HCT116 (cell line): Measurements from ENCODE around the gene RTN4RL1. TPM values are rescaled to one million over a fixed set of nuclear protein-coding genes. Genes with fewer than 3 reads are reported as not detected.

Experiments
- ATAC-seq: fragments of 200-7000 bp; cut with Tn5 transposase; 2 replicates; pipeline ENCODE4 v1.9.1; 2020; ENCODE audit warnings: mild to moderate bottlenecking, moderate library complexity
- BruUV-seq: library from RNA; stranded (reverse); fragments of 400-500 nt; replicated peaks from 2 replicates; lab custom pipeline; 2021; lab: Mats Ljungman, UMichigan
- CTCF ChIA-PET: fragments of 300-600 bp; sonication (Branson Sonifier 250); formaldehyde crosslinking; loops from one replicate; lab custom pipeline; 2021; ENCODE audit warnings: antibody characterized with exemption; lab: Charles Lee
- POLR2A ChIA-PET: fragments of 300-600, 350-600 bp; sonication (Branson Sonifier 250); formaldehyde crosslinking; loops from one replicate; lab custom pipeline; 2021; ENCODE audit warnings: antibody characterized with exemption; lab: Charles Lee
- RAD21 ChIA-PET, 2 experiments: fragments of 300-600 bp; sonication (Branson Sonifier 250); formaldehyde crosslinking; loops; one replicate each; lab custom pipeline; 2023; ENCODE audit warnings: low total read pairs in 2 of 2; ENCODE audit not compliant: uncharacterized antibody in 2 of 2, unreplicated experiment in 2 of 2, low non-redundant PET in 1 of 2; lab: Charles Lee
- DNase-seq: peaks from one replicate; pipeline ENCODE4 v3.0.0-alpha.2; 2010; ENCODE audit warnings: low read depth, low spot score
- H2AFZ ChIP-seq: fragments of 200-600 bp; shearing (Covaris generic), sonication (generic); 2 replicates; pipeline ENCODE4 v1.6.1; 2017; ENCODE audit warnings: low read depth, mixed run types, mixed read lengths, antibody characterized with exemption, low read length; ENCODE audit not compliant: poor library complexity, severe bottlenecking
- H3K27ac ChIP-seq: 2 replicates; pipeline ENCODE4 v1.5.1; 2012; ENCODE audit warnings: low read depth, low read length
- H3K27me3 ChIP-seq: fragments of 200-600 bp; sonication (generic); 2 replicates; pipeline ENCODE4 v1.6.1; 2016; ENCODE audit warnings: mixed run types, low read length, mixed read lengths; ENCODE audit not compliant: insufficient read depth
- H3K36me3 ChIP-seq, 2 experiments: fragments of 200-500 bp in 1 of 2; fragments of 200-600 bp in 1 of 2; sonication (Bioruptor generic) in 1 of 2; sonication (generic) in 1 of 2; 2 replicates each; pipeline versions ENCODE4 v1.5.1 to v1.6.1; 2014 to 2016; ENCODE audit warnings: low read length in 2 of 2, inconsistent platforms in 1 of 2, mixed read lengths in 1 of 2, mixed run types in 1 of 2; ENCODE audit not compliant: insufficient read depth in 2 of 2, control insufficient read depth in 1 of 2
- H3K4me1 ChIP-seq, 2 experiments: fragments of 200-600 bp in 1 of 2; sonication (generic) in 1 of 2; 2 replicates each; pipeline versions ENCODE4 v1.5.1 to v1.6.1; 2012 to 2017; ENCODE audit warnings: low read length in 2 of 2, inconsistent platforms in 1 of 2, mild to moderate bottlenecking in 1 of 2, mixed read lengths in 1 of 2, mixed run types in 1 of 2, moderate library complexity in 1 of 2; ENCODE audit not compliant: insufficient read depth in 2 of 2, control insufficient read depth in 1 of 2
- H3K4me2 ChIP-seq: fragments of 200-600 bp; sonication (generic); 2 replicates; pipeline ENCODE4 v1.6.1; 2017; ENCODE audit warnings: mixed run types, low read length, mixed read lengths
- H3K4me3 ChIP-seq, 2 experiments: fragments of 200-600 bp in 1 of 2; sonication (generic) in 1 of 2; replicated peaks in 1 of 2; 2 replicates each; pipeline ENCODE4 v1.5.1; 2011 to 2016; ENCODE audit warnings: low read length in 2 of 2, control low read depth in 1 of 2, low read depth in 1 of 2, mild to moderate bottlenecking in 1 of 2, mixed read lengths in 1 of 2, mixed run types in 1 of 2
- H3K79me2 ChIP-seq: fragments of 200-600 bp; sonication (generic); 2 replicates; pipeline ENCODE4 v1.6.1; 2017; ENCODE audit warnings: mild to moderate bottlenecking, mixed run types, low read length, moderate library complexity, mixed read lengths; ENCODE audit not compliant: insufficient read depth
- H3K9ac ChIP-seq: fragments of 200-600 bp; sonication (generic); 2 replicates; pipeline ENCODE4 v1.6.1; 2016; ENCODE audit warnings: low read length, mixed read lengths
- H3K9me2 ChIP-seq: fragments of 200-600 bp; sonication (generic), shearing (Covaris generic); 2 replicates; pipeline ENCODE4 v1.6.1; 2017; ENCODE audit warnings: mixed run types, mild to moderate bottlenecking, moderate library complexity; ENCODE audit not compliant: insufficient read depth
- H3K9me3 ChIP-seq, 2 experiments: fragments of 200-500 bp in 1 of 2; fragments of 200-600 bp in 1 of 2; sonication (Bioruptor generic) in 1 of 2; sonication (generic) in 1 of 2; 2 replicates each; pipeline ENCODE4 v1.6.1; 2014 to 2017; ENCODE audit warnings: low read length in 2 of 2, mixed read lengths in 2 of 2, inconsistent platforms in 1 of 2, low read depth in 1 of 2, mild to moderate bottlenecking in 1 of 2, mixed run types in 1 of 2, moderate library complexity in 1 of 2; ENCODE audit not compliant: control insufficient read depth in 1 of 2, insufficient read depth in 1 of 2
- H4K20me1 ChIP-seq: fragments of 200-600 bp; sonication (generic), shearing (Covaris generic); 2 replicates; pipeline ENCODE4 v1.6.1; 2017; ENCODE audit warnings: mixed run types, mild to moderate bottlenecking, moderate library complexity; ENCODE audit not compliant: insufficient read depth
- ATF3 ChIP-seq: IDR thresholded peaks from 2 replicates; pipeline ENCODE4 v1.6.1; 2012
- CBX3 ChIP-seq: IDR thresholded peaks from 2 replicates; pipeline ENCODE4 v1.6.1; 2012; ENCODE audit warnings: low read depth
- CEBPB ChIP-seq: IDR thresholded peaks from 2 replicates; pipeline ENCODE4 v1.6.1; 2012; ENCODE audit warnings: low read depth
- EGR1 ChIP-seq: IDR thresholded peaks from 2 replicates; pipeline ENCODE4 v1.6.1; 2012; ENCODE audit warnings: low read depth
- ELF1 ChIP-seq: IDR thresholded peaks from 2 replicates; pipeline ENCODE4 v1.6.1; 2012; ENCODE audit warnings: low read depth, borderline replicate concordance
- EZH2 ChIP-seq: fragments of 200-600 bp; sonication (generic); IDR thresholded peaks from 2 replicates; pipeline ENCODE4 v1.6.1; 2017; ENCODE audit warnings: antibody characterized with exemption, mixed run types
- EZH2phosphoT487 ChIP-seq: fragments of 200-600 bp; IDR thresholded peaks from 2 replicates; pipeline ENCODE4 v1.6.1; 2018; ENCODE audit warnings: antibody characterized with exemption, borderline replicate concordance
- FOSL1 ChIP-seq: IDR thresholded peaks from 2 replicates; pipeline ENCODE4 v1.6.1; 2012; ENCODE audit warnings: low read depth
- POLR2AphosphoS5 ChIP-seq: IDR thresholded peaks from 2 replicates; pipeline ENCODE4 v1.6.1; 2011; ENCODE audit warnings: mild to moderate bottlenecking, low read depth, low read length, moderate library complexity
- SIN3A ChIP-seq: IDR thresholded peaks from 2 replicates; pipeline ENCODE4 v1.6.1; 2012; ENCODE audit warnings: low read depth
- SP1 ChIP-seq: IDR thresholded peaks from 2 replicates; pipeline ENCODE4 v1.6.1; 2012; ENCODE audit warnings: low read depth
- SRF ChIP-seq: IDR thresholded peaks from 2 replicates; pipeline ENCODE4 v1.6.1; 2012; ENCODE audit warnings: low read depth
- TCF7L2 ChIP-seq: IDR thresholded peaks from 2 replicates; pipeline ENCODE4 v1.7.0; 2011; ENCODE audit warnings: borderline replicate concordance, inconsistent platforms; ENCODE audit not compliant: insufficient read depth, insufficient read length; ENCODE audit errors: extremely low read depth
- YY1 ChIP-seq: IDR thresholded peaks from 2 replicates; pipeline ENCODE4 v1.6.1; 2011; ENCODE audit warnings: low read length, low read depth, moderate library complexity, mild to moderate bottlenecking; ENCODE audit not compliant: insufficient replicate concordance; ENCODE audit errors: extremely low read depth
- ZNF274 ChIP-seq: fragments of 200-500 bp; sonication (Bioruptor generic); IDR thresholded peaks from 2 replicates; pipeline ENCODE4 v1.6.1; 2014; ENCODE audit warnings: mild to moderate bottlenecking, low read depth, low read length, inconsistent platforms
- intact Hi-C: fragments of 100-400 bp; cut with micrococcal nuclease; formaldehyde crosslinking; loops from 2 replicates; pipeline ENCODE4 v1.10.0; 2022
- total RNA-seq: library from RNA; stranded (reverse); gene quantifications from one replicate; pipeline ENCODE4 v1.2.1, GENCODE V29; 2021; ENCODE audit not compliant: unreplicated experiment
- TF ChIP-seq, protein P1 (sequence below): IDR thresholded peaks from 2 replicates; pipeline ENCODE4 v1.6.1; 2011; ENCODE audit warnings: mild to moderate bottlenecking, low read length, moderate library complexity; ENCODE audit not compliant: insufficient replicate concordance; ENCODE audit errors: extremely low read depth
- TF ChIP-seq, protein P2 (sequence below): IDR thresholded peaks from 2 replicates; pipeline ENCODE4 v1.6.1; 2012; ENCODE audit warnings: low read depth

The RTN4RL1 gene
- total RNA-seq, 1 experiment from 2014 or later, result 3.7 TPM

DNA sequence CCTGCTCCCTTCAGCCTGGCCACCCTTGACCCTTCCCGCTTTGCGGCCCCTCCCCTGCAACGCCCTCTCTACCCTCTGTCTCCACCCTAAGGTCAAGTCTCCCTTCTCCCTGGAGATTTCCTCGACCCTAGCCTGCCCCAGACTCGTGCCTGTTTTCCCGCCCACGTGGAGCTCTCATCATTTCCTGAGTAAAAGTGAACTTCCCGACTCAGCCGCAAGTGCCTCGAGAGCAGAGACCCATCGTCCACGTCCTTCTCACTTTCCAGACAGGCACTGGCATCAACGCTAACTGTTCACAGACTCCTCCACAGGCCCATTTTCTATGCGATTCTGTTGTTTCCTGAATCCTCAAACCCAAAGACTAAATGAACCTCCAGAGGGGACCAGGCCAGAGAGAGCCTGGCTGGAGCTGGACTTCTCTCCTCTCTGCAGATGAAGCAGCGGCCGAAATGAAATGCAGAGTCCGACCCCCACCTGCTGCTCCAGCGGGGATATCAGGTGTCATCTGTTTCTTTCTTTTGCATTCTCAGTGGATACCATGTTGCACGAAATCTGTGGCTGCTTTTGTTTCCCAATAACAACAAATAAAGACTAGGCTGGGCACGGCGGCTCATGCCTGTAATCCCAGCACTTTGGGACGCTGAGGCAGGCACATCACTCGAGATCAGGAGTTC lies 52.5 kb downstream of the RTN4RL1 start:
- no peak for ATAC-seq
- ChIA-PET POLR2A (no interaction called here), RAD21 (no interaction called here), CTCF (no interaction called here)
- BruUV-seq, result no TSS peak
- Histone ChIP-seq H3K36me3 (no peaks in the 10 kb centered on the region), H3K4me1 (no peaks in the 10 kb centered on the region), H3K9ac (no peak overlapping the region), H3K27ac (no peak overlapping the region), H2AFZ (no peak overlapping the region), H3K9me3 (no peaks in the 10 kb centered on the region), H4K20me1 (no peaks in the 10 kb centered on the region), H3K9me2 (no peaks in the 10 kb centered on the region), H3K4me2 (no peak overlapping the region), H3K79me2 (no peaks in the 10 kb centered on the region), H3K27me3 (no peaks in the 10 kb centered on the region), H3K4me3 (no peak overlapping the region)
- DNase-seq, result no peak
- no peak for TF ChIP-seq ZNF274
- TF ChIP-seq CBX3, result no peak
- no peak for TF ChIP-seq POLR2AphosphoS5
- no peak for TF ChIP-seq YY1
- no peak for TF ChIP-seq SRF
- no peak for TF ChIP-seq EZH2phosphoT487
- TF ChIP-seq ATF3, result no peak
- TF ChIP-seq EGR1, result no peak
- no peak for TF ChIP-seq FOSL1
- TF ChIP-seq, protein P1, sequence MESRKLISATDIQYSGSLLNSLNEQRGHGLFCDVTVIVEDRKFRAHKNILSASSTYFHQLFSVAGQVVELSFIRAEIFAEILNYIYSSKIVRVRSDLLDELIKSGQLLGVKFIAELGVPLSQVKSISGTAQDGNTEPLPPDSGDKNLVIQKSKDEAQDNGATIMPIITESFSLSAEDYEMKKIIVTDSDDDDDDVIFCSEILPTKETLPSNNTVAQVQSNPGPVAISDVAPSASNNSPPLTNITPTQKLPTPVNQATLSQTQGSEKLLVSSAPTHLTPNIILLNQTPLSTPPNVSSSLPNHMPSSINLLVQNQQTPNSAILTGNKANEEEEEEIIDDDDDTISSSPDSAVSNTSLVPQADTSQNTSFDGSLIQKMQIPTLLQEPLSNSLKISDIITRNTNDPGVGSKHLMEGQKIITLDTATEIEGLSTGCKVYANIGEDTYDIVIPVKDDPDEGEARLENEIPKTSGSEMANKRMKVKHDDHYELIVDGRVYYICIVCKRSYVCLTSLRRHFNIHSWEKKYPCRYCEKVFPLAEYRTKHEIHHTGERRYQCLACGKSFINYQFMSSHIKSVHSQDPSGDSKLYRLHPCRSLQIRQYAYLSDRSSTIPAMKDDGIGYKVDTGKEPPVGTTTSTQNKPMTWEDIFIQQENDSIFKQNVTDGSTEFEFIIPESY, result no peak
- TF ChIP-seq SP1, result no peak
- no peak for TF ChIP-seq EZH2
- TF ChIP-seq, protein P2, sequence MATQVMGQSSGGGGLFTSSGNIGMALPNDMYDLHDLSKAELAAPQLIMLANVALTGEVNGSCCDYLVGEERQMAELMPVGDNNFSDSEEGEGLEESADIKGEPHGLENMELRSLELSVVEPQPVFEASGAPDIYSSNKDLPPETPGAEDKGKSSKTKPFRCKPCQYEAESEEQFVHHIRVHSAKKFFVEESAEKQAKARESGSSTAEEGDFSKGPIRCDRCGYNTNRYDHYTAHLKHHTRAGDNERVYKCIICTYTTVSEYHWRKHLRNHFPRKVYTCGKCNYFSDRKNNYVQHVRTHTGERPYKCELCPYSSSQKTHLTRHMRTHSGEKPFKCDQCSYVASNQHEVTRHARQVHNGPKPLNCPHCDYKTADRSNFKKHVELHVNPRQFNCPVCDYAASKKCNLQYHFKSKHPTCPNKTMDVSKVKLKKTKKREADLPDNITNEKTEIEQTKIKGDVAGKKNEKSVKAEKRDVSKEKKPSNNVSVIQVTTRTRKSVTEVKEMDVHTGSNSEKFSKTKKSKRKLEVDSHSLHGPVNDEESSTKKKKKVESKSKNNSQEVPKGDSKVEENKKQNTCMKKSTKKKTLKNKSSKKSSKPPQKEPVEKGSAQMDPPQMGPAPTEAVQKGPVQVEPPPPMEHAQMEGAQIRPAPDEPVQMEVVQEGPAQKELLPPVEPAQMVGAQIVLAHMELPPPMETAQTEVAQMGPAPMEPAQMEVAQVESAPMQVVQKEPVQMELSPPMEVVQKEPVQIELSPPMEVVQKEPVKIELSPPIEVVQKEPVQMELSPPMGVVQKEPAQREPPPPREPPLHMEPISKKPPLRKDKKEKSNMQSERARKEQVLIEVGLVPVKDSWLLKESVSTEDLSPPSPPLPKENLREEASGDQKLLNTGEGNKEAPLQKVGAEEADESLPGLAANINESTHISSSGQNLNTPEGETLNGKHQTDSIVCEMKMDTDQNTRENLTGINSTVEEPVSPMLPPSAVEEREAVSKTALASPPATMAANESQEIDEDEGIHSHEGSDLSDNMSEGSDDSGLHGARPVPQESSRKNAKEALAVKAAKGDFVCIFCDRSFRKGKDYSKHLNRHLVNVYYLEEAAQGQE, result no peak
- no peak for TF ChIP-seq SIN3A
- no peak for TF ChIP-seq CEBPB
- no peak for TF ChIP-seq TCF7L2
- TF ChIP-seq ELF1, result no peak
- intact Hi-C loops, result no loop called here
